ENCODE results near the gene IGF2BP3.

The IGF2BP3 gene

GRCh38 chr7:23377134-23377533 lies 93.2 kb downstream of the IGF2BP3 start:
- DNase-seq (ENCODE audit: low read depth): no peak

- no peak for DNase-seq (ENCODE audit: low read depth)
These were observed 96.9 kb downstream of the IGF2BP3 start for GRCh38 chr7:23373151-23374004.

- DNase-seq (ENCODE audit: low read depth): no peak
These were observed 97.7 kb downstream of the IGF2BP3 start for GRCh38 chr7:23372611-23373010.

GRCh38 chr7:23371654-23372053 lies 98.6 kb downstream of the IGF2BP3 start:
- no peak for DNase-seq (ENCODE audit: low read depth)

GRCh38 chr7:23369695-23370404 lies 100.4 kb downstream of the IGF2BP3 start:
- DNase-seq (ENCODE audit: low read depth): no peak

GRCh38 chr7:23369100-23369499 lies 101.2 kb downstream of the IGF2BP3 start:
- no peak for DNase-seq (ENCODE audit: low read depth)

- no peak for DNase-seq (ENCODE audit: low read depth)
These were observed 112.1 kb downstream of the IGF2BP3 start for GRCh38 chr7:23358152-23358674.

- DNase-seq (ENCODE audit: low read depth): no peak
These were observed 112.8 kb downstream of the IGF2BP3 start for GRCh38 chr7:23357190-23358093.

GRCh38 chr7:23356726-23357125 lies 113.6 kb downstream of the IGF2BP3 start:
- no peak for DNase-seq (ENCODE audit: low read depth)

GRCh38 chr7:23356168-23356567 lies 114.1 kb downstream of the IGF2BP3 start:
- DNase-seq (ENCODE audit: low read depth): no peak

- DNase-seq (ENCODE audit: low read depth): no peak
These were observed 117.1 kb downstream of the IGF2BP3 start for GRCh38 chr7:23353172-23353571.

GRCh38 chr7:23350466-23350865 lies 119.8 kb downstream of the IGF2BP3 start:
- DNase-seq (ENCODE audit: low read depth): no peak

- peak; percentile 70 for DNase-seq (ENCODE audit: low read depth)
These were observed 120.7 kb downstream of the IGF2BP3 start for GRCh38 chr7:23349484-23350157.

GRCh38 chr7:23347682-23348180 lies 122.6 kb downstream of the IGF2BP3 start:
- DNase-seq (ENCODE audit: low read depth): no peak

- no peak for DNase-seq (ENCODE audit: low read depth)
These were observed 123.1 kb downstream of the IGF2BP3 start for GRCh38 chr7:23347033-23347681.

- DNase-seq (ENCODE audit: low read depth): no peak
These were observed 124.0 kb downstream of the IGF2BP3 start for GRCh38 chr7:23346316-23346715.

GRCh38 chr7:23345601-23346000 lies 124.7 kb downstream of the IGF2BP3 start:
- no peak for DNase-seq (ENCODE audit: low read depth)

GRCh38 chr7:23343806-23344475 lies 126.3 kb downstream of the IGF2BP3 start:
- DNase-seq (ENCODE audit: low read depth): no peak

GRCh38 chr7:23343102-23343501 lies 127.2 kb downstream of the IGF2BP3 start:
- DNase-seq (ENCODE audit: low read depth): no peak

All from non-pigmented ciliary epithelial cell (primary cell).